Measurements from ENCODE around the gene MXD1.

Gene MXD1

DNA sequence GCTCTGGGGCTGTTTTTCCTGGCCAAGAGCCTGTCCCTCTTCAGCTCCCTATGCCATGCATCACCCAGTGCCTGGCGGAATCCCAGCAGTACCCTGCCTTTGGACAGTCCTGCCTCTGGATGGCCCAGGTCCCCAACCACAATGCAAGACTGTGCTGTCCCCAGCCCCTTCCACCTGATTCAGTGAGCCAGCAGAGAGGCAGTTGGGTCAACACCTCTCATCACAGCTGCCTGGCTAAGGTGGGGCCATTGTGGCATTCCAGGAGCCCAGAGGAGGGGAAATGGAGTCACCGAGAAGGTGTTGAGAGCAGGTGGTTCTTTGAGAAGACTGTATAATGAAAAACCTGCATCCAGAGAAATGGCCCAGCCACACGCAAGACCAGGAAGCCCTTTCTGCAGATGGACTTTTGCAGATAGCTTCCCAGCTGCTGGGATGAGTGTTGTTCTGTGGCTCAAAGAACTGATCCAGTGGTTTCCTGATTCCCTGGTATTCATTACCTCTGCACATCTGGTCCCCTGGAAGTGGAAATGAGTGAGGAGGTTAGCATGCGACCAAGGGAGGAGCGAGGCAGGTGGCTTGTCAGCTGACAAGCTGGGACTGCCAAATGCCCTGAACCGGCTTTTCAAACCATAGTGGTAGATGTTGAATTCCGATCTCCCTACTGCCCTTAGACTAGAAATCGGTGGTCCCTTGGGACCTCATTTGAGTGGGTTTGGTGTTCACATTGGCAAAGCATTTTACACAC, 48.2 kb downstream of the MXD1 start:
- H3K4me1 ChIP-seq: no peaks in the 10 kb centered on the region
- intact Hi-C loops (cut with DNase I; ENCODE audit: low total_unique reads): no loop called here
- H3K9me3 ChIP-seq: no peaks in the 10 kb centered on the region
- no peak overlapping the region for H3K27ac ChIP-seq
- H3K4me3 ChIP-seq: no peak overlapping the region
- TF ChIP-seq, protein P1, sequence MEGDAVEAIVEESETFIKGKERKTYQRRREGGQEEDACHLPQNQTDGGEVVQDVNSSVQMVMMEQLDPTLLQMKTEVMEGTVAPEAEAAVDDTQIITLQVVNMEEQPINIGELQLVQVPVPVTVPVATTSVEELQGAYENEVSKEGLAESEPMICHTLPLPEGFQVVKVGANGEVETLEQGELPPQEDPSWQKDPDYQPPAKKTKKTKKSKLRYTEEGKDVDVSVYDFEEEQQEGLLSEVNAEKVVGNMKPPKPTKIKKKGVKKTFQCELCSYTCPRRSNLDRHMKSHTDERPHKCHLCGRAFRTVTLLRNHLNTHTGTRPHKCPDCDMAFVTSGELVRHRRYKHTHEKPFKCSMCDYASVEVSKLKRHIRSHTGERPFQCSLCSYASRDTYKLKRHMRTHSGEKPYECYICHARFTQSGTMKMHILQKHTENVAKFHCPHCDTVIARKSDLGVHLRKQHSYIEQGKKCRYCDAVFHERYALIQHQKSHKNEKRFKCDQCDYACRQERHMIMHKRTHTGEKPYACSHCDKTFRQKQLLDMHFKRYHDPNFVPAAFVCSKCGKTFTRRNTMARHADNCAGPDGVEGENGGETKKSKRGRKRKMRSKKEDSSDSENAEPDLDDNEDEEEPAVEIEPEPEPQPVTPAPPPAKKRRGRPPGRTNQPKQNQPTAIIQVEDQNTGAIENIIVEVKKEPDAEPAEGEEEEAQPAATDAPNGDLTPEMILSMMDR (IDR thresholded peaks at IDR 0.05): no peak
- no peaks in the 10 kb centered on the region for H3K27me3 ChIP-seq
- peaks cover 0 to 3% (median 0%) of the 10 kb centered on the region in 3 donors for H3K36me3 ChIP-seq
- peak in 1 of 2 donors; percentile 5 for DNase-seq

DNA sequence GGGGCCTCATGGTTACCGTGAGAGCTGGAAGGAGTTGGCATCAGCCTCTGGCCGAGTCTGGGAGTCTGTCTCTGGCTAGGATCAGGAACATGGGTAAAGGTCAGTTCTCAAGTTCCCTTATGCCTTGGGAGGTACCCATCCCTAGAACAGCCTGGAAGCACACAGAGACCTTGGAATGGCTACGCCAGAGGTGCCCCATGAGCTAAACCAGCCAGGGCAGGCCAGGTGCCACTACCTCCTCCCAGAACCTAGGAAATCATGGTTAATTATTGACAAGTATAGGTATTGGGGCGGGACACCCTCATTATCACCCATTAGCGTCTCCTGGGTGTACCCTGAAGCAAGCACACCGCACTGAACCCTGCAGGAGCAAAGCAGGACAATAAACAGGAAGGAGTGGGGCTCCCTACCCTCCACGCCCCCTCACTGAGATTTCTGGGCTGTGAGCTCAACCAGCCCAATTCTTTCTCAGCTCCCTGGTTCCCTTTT, 49.5 kb downstream of the MXD1 start:
- Histone ChIP-seq H3K27me3 (no peaks in the 10 kb centered on the region), H3K9me3 (no peaks in the 10 kb centered on the region), H3K4me3 (no peak overlapping the region), H3K4me1 (no peaks in the 10 kb centered on the region), H3K36me3 (peaks cover 0 to 3% (median 0%) of the 10 kb centered on the region in 3 donors), H3K27ac (no peak overlapping the region)
- intact Hi-C loops (cut with DNase I; ENCODE audit: low total_unique reads): no loop called here
- DNase-seq: no peak
- TF ChIP-seq, protein P1 (IDR thresholded peaks at IDR 0.05): no peak

DNA sequence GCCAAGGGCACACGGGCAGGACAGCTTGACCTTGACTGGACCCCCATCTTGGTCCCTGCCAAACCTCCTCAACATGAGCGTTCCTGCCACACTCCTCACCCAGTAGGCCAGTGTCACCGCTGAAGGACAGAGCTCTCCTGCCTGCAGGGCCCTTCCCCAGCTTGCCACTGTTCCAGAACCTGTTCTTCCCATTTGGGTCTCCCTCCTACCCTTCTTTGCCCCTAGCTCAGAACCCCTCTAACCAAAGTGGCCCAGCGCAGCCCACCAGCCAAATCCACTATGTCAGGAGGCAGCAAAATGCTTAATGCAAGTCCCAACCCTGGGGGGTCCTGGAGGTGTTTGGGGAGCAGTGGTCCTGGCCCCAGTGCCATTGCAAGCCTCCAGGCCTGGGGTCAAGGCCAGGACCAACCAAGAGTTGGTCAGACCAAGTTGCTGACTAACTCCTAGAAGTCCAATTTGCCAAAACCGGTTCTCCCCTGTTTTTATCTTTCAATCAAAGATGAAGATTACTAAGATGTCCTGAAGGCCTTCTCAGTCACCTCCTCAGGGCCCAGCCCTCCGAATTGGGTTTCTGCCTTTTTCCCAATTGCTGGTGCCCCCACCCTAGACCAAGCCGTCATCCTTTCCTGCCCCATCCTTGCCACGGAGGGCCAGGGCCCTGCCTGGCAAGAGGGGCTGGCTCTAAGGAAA, 51.0 kb downstream of the MXD1 start:
- H3K27me3 ChIP-seq: no peaks in the 10 kb centered on the region
- H3K36me3 ChIP-seq: peaks cover 0 to 3% (median 0%) of the 10 kb centered on the region in 3 donors
- H3K4me3 ChIP-seq: no peak overlapping the region
- TF ChIP-seq, protein P1 (IDR thresholded peaks at IDR 0.05): no peak
- H3K4me1 ChIP-seq: no peaks in the 10 kb centered on the region
- no peaks in the 10 kb centered on the region for H3K9me3 ChIP-seq
- DNase-seq: peak in 1 of 2 donors; percentile 38
- intact Hi-C loops (cut with DNase I; ENCODE audit: low total_unique reads): no loop called here
- no peak overlapping the region for H3K27ac ChIP-seq

DNA sequence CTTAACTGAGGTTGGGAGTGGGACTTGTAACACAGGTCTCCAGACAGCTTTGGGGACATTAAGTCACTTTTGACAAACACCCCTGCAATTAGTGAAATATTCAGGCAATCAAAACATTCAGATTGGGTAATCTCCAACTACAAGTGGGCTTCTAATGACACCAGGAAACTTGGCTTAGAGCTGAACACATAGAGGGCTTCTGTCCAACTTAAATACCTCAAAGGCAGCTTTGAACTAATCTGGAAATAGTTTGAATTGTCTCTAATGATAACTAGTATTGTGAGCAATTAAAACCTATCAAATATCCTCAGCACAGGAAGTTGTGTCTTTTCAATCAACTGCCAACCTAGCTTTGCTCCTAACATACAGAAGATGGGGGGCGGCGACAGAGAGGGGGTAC, 51.6 kb downstream of the MXD1 start:
- TF ChIP-seq, protein P1 (IDR thresholded peaks at IDR 0.05): no peak
- DNase-seq: no peak
- Histone ChIP-seq H3K27ac (no peak overlapping the region), H3K36me3 (peaks cover 0 to 3% (median 0%) of the 10 kb centered on the region in 3 donors), H3K9me3 (no peaks in the 10 kb centered on the region), H3K4me3 (no peak overlapping the region), H3K27me3 (no peaks in the 10 kb centered on the region), H3K4me1 (no peaks in the 10 kb centered on the region)
- intact Hi-C loops (cut with DNase I; ENCODE audit: low total_unique reads): no loop called here

DNA sequence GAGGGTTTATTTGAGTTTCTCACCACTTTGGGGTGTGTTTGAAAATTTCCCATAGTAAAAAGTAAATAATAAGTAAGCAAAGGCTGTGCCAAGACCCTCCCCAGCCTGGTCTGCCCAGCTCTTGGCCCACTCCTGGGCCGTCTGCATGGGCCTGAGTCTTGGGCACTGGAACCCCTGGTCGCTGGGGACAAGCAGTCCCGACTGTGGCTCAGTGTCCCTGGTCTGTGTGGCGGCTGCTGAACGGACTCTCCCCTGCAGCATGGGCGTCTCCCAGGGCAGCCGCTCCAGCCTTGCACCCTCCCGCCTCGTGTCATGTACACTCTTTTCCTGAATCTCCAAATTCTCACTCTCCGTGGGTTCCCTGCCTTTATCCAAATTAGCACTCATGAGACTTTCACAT, 53.7 kb downstream of the MXD1 start:
- no peak overlapping the region for H3K4me3 ChIP-seq
- no peaks in the 10 kb centered on the region for H3K9me3 ChIP-seq
- no peaks in the 10 kb centered on the region for H3K36me3 ChIP-seq
- intact Hi-C loops (cut with DNase I; ENCODE audit: low total_unique reads): no loop called here
- TF ChIP-seq, protein P1 (IDR thresholded peaks at IDR 0.05): no peak
- H3K27me3 ChIP-seq: no peaks in the 10 kb centered on the region
- H3K27ac ChIP-seq: no peak overlapping the region
- no peaks in the 10 kb centered on the region for H3K4me1 ChIP-seq
- no peak for DNase-seq

All from tibial artery (tissue), 4 donors.